HL-60 (cell line): Measurements from ENCODE around the gene PDE6H.

Experiments used
- DNase-seq, 2 experiments: peaks; one replicate each; pipeline ENCODE4 v3.0.0-alpha.2; 2010 to 2020; ENCODE audit warnings: low read depth in 1 of 2, low spot score in 1 of 2
- H3K27ac ChIP-seq: fragments of 250-450 bp; sonication (Bioruptor Pico); replicated peaks from 2 replicates; pipeline ENCODE4 v1.5.1; 2020; ENCODE audit warnings: mild to moderate bottlenecking, moderate library complexity
- H3K27me3 ChIP-seq: fragments of 250-450 bp; sonication (Bioruptor Pico); 2 replicates; pipeline ENCODE4 v1.5.1; 2021; ENCODE audit warnings: mild to moderate bottlenecking, moderate library complexity; ENCODE audit not compliant: insufficient read depth, poor library complexity, severe bottlenecking
- H3K4me3 ChIP-seq: replicated peaks from 2 replicates; pipeline ENCODE4 v1.5.1; 2011; ENCODE audit warnings: mild to moderate bottlenecking, control low read depth, low read length; ENCODE audit not compliant: insufficient read depth
- CTCF ChIP-seq: IDR thresholded peaks from one replicate; pipeline ENCODE4 v1.5.1; 2011; ENCODE audit warnings: low read length, control low read depth, inconsistent platforms; ENCODE audit not compliant: insufficient read depth
- GABPA ChIP-seq: IDR thresholded peaks from 2 replicates; pipeline ENCODE4 v1.6.1; 2012; ENCODE audit warnings: low read depth
- POLR2AphosphoS5 ChIP-seq: IDR thresholded peaks from 2 replicates; pipeline ENCODE4 v1.6.1; 2012; ENCODE audit warnings: low read depth
- REST ChIP-seq: IDR thresholded peaks from 2 replicates; pipeline ENCODE4 v1.6.1; 2012; ENCODE audit warnings: low read depth; ENCODE audit not compliant: insufficient replicate concordance
- SPI1 ChIP-seq: IDR thresholded peaks from 2 replicates; pipeline ENCODE4 v1.6.1; 2012; ENCODE audit warnings: low read depth, mild to moderate bottlenecking, borderline replicate concordance

Gene PDE6H

GRCh38 chr12:14959463-14959862, 13.4 kb upstream of the PDE6H start:
- peak overlapping the region; percentile 97 for H3K27ac ChIP-seq
- peak overlapping the region; percentile 76 for H3K4me3 ChIP-seq
- peak in 1 of 2 experiments; percentile 57 for DNase-seq
- H3K27me3 ChIP-seq, result no peaks in the 10 kb centered on the region
- TF ChIP-seq SPI1 (0 out of 2 replicates have a peak, but pooled peaks have one; percentile 4), GABPA (no peak)

GRCh38 chr12:14959916-14960496, 12.8 kb upstream of the PDE6H start:
- peak overlapping the region; percentile 76 for H3K4me3 ChIP-seq
- H3K27me3 ChIP-seq, result no peaks in the 10 kb centered on the region
- H3K27ac ChIP-seq, result peak overlapping the region; percentile 97
- peak in 1 of 2 experiments; percentile 35 for DNase-seq
- TF ChIP-seq REST (no peak), POLR2AphosphoS5 (no peak; the same call in 1 of the 2 replicates), CTCF (no peak), SPI1 (0 out of 2 replicates have a peak, but pooled peaks have one; percentile 14), GABPA (no peak)

GRCh38 chr12:14960548-14961465, 12.0 kb upstream of the PDE6H start:
- Histone ChIP-seq H3K27me3 (no peaks in the 10 kb centered on the region), H3K27ac (peak overlapping the region; percentile 97), H3K4me3 (peak overlapping the region; percentile 76)
- TF ChIP-seq SPI1 (no peak), CTCF (no peak), POLR2AphosphoS5 (no peak; the same call in 1 of the 2 replicates), GABPA (no peak)
- peak in 1 of 2 experiments; percentile 79 for DNase-seq

GRCh38 chr12:14961466-14962152, 11.2 kb upstream of the PDE6H start, which contains the start of gene ARHGDIB:
Gene ARHGDIB, minus strand, starts transcription at chr12:14961601. Its CDS starts 10,889 bp downstream, at chr12:14950712.
- Histone ChIP-seq H3K27me3 (no peaks in the 10 kb centered on the region), H3K27ac (peak within 1 kb of the TSS; percentile 97), H3K4me3 (peak within 1 kb of the TSS; percentile 76)
- TF ChIP-seq GABPA, result peak; percentile 44; the same call in 1 of the 2 replicates
- peak; percentile 93 for TF ChIP-seq POLR2AphosphoS5
- peak; percentile 80; the same call in 1 of the 2 replicates for TF ChIP-seq SPI1
- no peak for TF ChIP-seq CTCF
- peak; percentile 71 for TF ChIP-seq REST
- peak; percentile 84 to 94 for DNase-seq
